Measurements from ENCODE around the gene OGFOD3.

Gene OGFOD3

DNA sequence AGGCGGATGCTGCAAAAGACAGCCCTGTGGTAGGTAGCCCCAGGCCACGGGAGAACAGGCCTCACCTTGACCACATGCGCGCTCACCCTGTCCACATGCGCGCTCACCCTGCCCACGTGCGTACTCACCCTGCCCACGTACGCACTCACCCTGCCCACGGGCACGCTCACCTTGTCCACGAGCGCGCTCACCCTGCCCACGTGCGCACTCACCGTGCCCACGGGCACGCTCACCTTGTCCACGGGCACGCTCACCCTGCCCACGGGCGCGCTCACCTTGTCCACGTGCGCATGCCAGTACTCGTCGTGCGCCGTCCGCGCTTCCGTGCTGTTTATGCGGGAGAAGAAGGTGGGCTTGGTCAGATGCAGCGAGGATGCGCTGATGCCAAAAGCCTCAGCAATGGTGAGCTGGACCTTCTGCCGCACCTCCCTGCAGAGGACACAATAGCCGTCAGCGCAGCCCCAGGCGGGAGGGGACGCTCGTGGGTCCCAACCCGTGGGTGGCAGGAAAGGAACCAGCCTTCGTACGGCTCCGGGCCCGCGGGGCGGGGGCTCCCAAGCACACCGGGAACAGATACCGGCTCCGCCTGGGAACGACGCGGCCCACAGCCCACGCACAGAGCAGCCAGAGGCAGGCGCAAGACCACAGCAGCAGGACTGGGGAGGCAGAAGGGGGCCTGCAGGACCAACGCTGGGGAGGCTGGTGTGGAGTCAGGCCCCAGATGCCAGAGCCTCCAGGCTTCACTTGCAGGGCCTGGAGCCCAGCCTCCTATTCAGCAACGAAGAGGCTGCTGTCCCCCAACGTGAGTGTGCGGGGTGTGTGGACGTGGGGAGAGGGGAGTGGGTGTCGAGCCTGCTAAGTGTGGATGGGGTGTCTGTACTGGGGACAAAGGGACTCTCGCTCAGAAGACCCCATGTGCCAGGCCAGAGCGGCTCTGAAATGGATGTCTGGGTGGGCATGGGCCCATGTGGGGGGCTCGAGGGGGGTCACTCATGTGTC, 14.4 kb downstream of the OGFOD3 start:
- DNase-seq: no peak

GRCh38 chr17:82402865-82403264, 15.5 kb downstream of the OGFOD3 start:
- DNase-seq: no peak

DNA sequence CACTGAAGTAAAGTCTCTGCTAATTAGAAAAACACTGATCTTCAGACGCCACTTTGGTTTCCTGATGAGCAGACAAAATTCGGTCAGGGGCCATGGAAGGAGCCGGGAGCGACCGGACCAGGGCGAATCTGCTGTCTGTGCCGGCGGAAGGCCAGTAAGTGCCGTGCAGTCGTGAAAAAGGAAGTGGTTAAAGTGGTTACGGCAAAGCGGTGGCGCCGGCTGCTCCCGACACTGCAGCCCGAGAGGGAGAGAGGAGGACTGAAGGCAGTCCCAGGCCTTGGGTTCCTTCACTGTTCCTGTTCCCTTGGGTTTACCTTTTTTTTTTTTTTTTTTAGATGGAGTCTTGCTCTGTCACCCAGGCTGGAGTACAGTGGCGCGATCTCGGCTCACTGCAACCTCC, 17.6 kb downstream of the OGFOD3 start:
- no peak for DNase-seq

DNA sequence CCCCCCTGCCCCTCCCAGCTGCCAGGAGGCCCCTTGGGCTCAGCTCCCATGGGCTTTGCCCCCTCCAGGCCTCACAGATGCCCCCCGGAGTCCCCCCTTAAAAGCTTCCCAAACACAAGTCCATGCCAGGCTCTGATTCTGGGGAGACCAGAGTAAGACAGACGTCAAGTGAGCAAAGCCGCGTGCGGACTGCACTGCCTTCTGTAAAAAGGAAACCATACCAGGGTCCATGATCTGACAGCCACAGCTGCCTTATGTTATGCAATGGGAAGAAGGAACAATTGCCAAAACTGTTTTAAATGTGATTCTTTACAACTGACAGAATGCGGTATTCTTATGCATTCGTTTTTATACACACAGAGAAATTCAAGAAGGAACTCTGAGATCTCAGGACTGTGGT, 18.2 kb downstream of the OGFOD3 start:
- DNase-seq: no peak

- no peak for DNase-seq
Measured at GRCh38 chr17:82399601-82400101, 18.7 kb downstream of the OGFOD3 start.

DNA sequence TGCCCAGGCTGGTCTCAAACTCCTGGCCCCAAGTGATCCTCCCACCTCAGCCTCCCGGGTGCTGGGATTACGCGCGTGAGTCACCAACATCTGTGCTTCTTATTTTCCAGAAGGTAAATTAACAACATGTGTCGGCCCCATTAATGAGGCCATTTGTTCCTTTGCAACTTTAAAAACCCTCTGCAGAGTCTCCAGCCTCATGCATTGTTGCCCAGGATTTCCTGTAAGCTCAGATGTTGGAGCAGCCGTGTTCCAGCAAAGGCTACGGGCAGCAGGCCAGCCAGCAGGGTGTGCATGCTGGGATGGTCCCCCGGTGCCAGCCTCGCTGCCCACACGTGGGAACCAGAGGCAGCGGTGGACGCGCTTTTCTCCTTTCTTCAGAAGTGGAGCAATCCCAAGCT, 19.3 kb downstream of the OGFOD3 start:
- DNase-seq: no peak

GRCh38 chr17:82397449-82398335, 20.7 kb downstream of the OGFOD3 start:
- DNase-seq: no peak

- no peak for DNase-seq
Measured at GRCh38 chr17:82396601-82397435, 21.6 kb downstream of the OGFOD3 start.

DNA sequence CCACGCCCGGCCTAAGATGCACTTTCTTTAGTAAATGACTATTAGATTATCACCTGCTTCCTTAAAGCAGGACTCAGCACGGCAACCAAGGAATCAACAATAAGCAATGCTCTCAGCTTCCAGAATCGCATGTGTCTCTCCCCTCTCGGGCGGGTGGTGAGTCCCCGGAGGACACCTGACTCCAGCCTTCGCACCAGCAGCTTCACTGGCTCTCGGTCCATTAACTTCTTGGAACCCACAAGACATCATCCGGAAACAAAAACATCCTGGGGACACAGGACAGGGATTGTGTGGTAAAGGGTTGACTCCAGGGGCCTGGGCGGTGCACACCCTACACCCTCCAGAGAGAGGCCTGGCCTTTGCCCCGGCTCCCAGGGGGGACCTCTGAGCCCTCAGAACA, 24.1 kb downstream of the OGFOD3 start:
- DNase-seq: no peak

GRCh38 chr17:82392941-82393340, 25.4 kb downstream of the OGFOD3 start:
- no peak for DNase-seq

DNA sequence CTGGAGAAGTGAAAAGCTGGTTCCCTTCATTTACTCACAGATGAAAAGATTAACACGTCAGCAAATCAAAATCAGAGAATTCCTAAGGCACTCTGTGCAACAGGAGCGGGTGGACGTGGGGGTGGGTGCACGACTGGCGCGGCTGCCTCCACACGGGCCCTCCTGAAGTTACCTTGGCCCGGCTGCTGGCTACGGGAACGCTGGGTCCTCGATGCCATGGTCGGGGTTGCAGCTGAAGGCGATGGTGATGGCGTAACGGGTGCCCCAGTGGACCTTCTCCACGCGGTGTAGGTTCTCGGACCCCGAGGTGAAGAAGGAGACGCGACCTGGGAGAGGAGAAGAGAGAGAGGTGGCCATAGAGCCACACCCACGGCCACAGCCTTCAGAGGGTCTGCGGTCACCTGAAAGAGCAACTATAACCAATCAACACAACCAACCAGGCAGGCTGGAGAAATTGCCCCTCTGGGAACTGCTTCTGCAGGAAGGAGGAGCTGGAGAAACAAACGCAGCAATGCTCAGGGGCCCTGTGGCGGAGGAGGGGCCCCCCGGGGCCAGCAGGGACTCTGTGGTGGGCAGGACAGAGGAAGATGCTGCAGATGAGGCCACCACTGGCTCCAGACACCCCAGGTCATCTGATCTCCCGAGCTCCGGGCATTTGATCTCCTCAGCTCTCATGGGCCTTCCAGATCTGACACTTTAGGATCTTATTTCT, 26.0 kb downstream of the OGFOD3 start:
- no peak for DNase-seq

DNA sequence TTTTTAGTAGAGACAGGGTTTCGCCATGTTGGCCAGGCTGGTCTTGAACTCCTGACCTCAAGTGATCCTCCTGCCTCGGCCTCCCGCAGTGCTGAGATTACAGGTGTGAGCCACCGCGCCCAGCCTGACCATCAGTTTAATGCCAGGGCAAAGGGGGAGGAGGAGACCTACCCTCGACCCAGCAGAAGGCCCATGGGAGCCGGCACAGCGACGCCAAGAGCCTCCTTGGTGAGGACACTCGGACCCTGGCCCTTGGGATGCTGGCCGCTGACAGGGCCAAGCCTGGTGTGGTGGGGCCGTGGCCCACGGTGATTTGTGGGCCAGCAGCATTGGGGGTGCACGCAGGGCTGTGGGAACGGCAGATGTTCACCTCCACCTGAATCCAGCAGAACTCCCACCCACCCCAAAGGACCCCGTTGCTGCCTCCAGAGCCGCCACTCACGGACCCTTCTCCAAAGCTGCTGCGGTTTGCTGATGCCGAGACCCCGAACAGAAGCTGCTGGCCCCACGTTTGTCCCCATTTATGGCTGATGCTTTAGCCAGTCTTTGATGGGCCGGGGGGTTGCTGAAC, 26.8 kb downstream of the OGFOD3 start:
- DNase-seq: no peak

GRCh38 chr17:82390860-82391435, 27.4 kb downstream of the OGFOD3 start:
- DNase-seq: no peak

DNA sequence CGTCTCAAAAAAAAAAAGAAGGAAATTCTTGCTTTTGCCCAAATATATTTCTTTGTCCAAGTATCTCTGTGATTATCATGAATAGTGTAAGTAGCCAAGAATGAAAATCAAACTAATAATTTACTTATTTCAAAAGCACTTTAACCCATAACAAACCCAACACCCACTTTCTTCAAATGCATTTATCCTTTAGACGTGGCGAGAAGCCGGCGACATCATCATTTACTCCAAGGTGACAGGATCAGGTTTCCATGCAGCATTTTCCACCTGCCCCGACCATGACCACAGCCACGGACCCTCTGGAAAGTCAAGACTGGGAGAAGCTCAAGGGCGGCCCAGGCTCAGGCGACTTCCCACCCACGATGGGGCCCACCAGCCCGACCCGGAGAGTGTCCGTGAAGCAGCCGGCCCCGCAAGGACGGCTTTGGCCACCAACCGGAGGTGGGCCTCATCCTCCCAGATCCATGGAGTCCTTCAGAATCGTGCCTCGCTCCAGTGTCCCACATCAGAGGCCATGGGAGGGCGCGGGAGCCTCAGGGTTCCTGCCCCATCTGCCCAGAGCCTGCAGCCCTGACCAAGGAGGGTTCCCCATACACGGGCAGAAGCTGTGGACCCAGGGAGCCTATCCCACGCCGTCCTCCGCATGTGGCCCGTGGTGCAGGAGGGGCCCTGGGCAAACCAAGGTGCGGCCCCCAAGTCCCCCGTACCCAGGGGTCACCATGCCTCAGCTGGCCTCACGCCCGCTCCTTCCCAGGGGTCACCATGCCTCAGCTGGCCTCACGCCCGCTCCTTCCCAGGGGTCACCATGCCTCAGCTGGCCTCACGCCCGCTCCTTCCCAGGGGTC, 28.1 kb downstream of the OGFOD3 start:
- DNase-seq: no peak

GRCh38 chr17:82389379-82389778, 29.0 kb downstream of the OGFOD3 start:
- DNase-seq: no peak

DNA sequence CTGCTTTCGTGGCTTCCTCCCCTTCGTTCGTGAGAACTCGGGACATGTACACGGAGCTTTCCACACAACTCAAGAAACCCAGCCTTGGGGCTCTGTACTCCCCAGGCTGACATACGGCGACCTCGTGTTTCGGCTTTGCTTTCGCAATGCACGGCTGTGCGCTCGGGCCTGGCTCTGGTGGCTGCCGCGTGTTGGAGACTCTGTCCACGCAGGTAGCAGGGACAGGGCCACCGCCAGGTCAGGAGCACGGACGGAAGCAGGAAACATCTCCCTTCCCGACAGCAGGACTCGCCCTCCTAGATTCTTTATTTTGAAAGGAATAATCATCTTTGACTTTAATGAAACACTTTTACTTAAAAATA, 29.5 kb downstream of the OGFOD3 start:
- no peak for DNase-seq

DNA sequence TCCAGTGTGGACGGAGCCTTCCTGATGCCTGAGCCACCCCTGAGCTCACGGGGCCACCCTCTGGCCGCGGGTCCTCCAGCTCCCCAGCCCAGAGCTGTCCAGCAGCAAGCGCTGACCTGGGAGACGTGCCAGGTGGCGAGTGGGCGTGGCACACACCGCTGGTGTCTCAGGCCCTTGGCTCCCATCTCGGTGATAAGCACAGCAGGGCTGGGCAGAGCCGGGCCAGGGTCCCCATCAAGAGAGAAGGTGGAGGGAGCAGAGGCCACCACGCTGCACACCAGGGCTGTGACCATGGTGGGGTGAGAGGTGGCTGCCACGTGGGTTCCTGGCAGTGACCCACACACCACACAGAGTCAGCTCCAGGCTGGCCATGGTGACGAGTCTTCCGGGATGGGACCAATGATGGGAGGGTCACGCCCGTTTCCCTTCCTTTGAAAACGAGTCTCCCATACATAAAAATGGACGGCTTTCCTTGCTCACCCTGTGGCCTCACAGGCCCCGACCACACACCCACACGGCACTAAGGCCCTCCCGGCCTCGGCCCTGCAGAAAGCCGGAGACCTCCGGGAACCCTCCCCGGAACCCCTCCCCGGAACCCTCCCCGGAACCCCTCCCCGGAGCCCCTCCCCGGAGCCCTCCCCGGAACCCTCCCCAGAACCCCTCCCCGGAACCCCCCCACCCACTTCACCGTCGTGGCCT, 30.0 kb downstream of the OGFOD3 start:
- no peak for DNase-seq

- DNase-seq: no peak
Measured at GRCh38 chr17:82387705-82388106, 30.7 kb downstream of the OGFOD3 start.

GRCh38 chr17:82386881-82387704, 31.3 kb downstream of the OGFOD3 start:
- DNase-seq: no peak
